Embryonic facial prominence (tissue), 1 donor: ENCODE measurements around the gene NKX2-2.

Experiments used
- DNase-seq: peaks from one replicate; pipeline ENCODE4 v3.0.0-alpha.2; 2016; ENCODE audit errors: extremely low spot score

The NKX2-2 gene

DNA sequence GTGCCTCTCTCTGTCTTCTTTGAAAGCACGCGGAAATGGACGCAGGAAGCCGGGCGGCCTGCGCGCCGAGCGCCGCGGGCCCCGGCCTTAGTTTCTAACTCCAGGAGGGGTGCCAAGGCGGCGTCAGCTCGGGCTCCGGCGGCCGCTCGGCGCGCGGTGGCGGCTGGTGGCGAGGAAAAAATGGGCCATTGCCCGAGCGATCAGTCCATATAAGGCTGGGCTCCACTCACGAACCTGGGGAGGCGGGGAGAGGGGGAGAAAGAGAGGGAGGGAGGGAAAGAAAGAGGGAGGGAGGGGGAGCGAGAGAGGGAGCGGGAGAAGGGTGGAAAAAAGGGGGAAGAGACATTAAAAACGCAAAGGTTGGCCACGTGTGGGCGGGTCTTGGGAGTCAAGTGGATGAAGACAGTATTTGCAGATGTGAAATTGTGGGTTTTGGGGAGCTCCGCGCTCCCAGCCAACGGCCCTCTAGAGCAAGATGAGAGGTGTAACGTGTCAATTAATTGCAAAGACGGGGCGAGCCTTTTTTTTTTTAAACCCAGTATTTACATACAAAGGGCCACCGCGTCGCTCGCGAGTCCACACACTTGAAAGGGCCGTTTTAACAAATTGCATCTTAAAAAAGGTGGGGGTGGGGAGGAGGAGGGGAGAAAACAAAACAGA lies at the start of gene NKX2-2:
NKX2-2 (minus strand) TSS at position 184 of the 660 bp plus-strand sequence. CDS start 395 bp downstream, outside the sequence.
- no peak for DNase-seq

DNA sequence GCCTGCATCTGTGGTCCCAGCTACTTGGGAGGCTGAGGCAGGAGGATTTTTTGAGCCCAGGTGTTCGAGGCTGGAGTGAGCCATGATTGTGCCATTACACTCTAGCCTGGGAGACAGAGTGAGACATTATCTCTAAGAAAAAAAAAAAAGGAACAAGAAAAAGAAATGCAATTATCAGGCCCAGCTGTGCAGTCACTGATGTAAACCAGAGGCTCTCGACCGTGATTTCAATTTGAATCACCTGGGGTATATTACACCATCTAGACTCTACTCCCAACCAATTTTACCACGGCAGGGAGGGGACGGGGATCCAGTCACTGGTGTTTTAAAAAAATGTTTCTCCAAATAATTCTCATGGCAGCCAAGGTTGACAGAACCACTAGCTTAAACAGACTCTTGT lies 48.8 kb upstream of the NKX2-2 start:
- no peak for DNase-seq

DNA sequence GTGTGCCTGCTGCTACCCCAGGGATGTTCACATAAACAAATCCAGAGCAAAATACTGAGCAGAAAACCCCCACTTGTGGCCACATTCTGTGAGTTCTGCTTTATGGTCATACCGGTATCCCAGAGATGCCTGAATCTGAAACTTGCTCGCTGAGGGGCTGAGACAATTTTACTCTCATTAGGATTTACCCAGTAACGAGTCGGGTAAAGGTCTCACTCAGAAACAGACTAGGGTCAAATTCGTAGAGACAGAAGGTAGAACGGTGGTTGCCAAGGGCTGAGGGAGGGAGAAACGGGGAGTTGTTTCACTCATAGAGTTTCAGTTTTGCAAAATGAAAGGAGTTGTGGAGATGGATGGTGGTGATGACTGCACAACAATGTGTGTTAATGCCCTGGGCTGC lies 45.4 kb upstream of the NKX2-2 start:
- no peak for DNase-seq

DNA sequence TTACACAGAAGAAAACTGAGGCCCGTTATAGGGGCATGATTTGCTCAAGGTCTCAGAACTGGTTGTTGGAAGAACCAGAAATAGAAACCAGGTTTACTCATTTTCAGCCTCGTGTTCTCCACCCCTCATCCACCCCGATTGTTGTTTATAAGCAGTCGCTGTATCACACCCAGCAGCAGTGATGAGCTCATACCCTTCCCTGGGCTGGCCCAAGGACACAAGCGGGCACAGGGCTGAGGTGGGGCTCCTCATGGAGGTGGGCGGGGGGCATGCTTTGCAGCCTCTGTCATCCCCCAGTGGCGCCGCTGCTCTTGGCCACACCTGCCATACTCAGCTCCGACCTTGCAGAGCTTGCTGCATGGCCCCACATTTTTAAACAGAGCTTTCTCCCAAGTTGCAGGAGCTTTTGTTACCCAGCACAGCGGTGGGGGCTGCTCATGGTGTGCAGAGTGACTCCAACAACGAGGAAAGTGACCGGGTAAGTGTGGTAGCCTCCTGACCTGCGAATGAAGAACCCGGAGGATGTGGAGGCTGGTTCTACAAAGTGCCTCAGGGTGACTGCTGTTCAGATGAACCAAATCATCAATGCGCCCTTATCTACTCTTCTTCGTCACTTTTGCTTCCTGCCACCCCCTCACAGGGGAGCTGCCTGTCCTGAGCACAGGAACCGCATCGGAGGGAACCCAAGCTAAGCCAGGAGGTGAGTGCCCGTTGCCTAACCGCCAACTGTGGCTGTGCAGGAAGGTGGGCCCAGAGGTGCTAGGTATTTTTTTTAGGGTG lies 43.6 kb upstream of the NKX2-2 start:
- no peak for DNase-seq

DNA sequence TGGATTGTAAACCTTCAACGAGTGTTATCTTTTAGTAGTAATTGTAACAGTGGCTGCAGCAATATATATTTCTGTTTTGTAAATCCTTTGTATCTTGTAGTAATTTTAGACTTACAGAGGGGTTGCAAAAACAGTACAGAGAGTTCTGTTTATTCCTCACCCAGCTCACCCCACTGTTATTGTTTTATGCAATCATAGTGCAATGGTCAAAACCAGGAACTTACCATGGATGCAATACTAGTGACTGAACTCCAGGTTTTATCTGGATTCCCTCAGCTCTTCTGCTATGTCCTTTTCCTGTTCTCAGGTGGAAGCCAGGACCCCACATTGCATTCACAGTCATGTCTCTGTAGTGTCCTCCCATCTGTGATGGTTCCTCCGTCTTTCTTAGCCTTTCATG lies 42.5 kb upstream of the NKX2-2 start:
- no peak for DNase-seq

DNA sequence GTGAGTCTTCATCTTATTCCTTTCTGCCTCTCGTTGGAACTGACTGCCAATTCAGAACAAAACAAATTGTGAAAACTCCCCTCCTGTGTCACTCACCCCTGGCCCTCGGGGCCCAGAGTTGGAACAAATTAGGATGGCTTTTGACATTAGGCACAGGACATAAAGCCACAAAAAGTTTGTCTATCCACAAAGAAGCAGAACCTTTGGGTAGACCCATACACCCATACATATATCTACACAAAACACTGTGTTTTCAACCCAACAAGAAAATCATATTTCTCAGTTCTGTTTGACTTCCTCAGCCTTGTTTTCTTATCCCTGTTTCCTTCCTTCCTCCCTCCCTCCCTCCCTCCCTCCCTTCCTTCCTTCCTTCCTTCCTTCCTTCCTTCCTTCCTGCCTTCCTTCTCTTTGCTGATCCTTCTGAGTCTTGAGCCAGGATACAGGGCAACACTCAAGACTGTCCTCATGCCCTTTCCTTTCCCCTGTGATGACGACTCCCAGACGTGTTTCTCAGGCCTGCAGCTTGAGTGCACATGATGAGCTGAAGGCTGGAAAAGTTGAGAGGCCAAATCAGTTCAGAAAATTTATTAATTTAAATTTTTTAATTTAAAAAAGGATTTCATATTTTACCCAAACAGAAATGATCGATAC lies 41.7 kb upstream of the NKX2-2 start:
- DNase-seq: no peak

DNA sequence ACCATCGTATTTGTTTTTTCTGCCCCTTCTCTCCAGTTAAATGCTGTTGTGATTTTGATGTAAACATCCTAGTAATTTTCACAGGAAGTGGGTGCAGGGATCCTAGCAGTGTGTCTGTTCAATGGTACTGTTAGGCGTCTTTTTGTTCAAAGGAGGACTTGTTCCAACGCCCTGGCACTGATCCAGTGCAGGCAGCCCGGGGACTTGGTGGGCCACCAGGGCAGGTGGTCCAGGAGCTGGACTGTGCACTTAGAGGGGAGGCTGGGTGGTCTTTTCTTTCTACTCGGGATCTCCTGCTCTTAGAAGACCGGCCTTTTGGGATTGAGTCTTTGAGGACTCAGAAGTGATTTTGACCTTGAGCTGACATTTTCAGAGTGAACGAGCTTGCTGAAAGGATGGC lies 41.1 kb upstream of the NKX2-2 start:
- DNase-seq: no peak

DNA sequence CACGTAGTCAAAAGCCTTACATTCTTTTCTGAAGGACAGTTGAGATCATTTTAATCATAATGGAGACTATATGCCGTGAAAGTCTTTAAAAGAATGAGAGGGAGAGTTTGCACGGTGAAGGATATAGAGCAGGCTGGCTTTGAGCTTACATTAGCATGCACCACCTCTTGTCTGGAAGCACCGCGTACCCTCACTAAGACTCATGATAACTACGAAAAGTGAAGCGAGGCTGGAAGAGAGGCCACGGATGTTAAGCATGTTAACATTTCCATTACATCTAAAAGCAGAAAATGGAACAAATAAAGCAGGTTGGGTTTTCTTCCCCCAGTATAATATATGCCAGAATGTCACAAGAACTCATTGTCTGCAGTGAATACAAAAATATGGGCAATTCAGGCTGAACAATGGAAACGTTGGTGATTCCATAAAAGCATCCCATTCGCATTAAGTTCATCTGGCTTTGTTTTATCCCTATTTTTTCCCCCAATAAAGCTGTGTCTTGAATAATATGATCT lies 40.6 kb upstream of the NKX2-2 start:
- no peak for DNase-seq

DNA sequence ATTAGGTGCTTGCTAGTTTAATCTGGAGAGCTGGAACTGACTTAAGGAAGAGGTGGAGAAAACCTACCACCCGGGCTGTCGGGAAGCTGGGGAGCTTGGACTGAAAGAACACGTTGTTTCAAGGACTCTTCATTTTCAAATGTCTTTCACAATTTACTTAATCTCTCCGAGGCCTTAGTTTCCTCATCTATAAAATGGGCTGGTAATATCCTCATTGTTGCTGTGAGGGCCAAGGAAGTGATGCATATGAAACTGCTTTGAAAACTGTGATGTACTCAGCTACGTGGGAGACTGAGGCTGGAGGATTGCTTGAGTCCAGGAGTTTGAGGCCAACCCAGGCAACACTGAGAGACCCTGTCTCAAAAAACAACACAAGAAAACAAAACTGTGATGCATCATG lies 36.7 kb upstream of the NKX2-2 start:
- DNase-seq: no peak

DNA sequence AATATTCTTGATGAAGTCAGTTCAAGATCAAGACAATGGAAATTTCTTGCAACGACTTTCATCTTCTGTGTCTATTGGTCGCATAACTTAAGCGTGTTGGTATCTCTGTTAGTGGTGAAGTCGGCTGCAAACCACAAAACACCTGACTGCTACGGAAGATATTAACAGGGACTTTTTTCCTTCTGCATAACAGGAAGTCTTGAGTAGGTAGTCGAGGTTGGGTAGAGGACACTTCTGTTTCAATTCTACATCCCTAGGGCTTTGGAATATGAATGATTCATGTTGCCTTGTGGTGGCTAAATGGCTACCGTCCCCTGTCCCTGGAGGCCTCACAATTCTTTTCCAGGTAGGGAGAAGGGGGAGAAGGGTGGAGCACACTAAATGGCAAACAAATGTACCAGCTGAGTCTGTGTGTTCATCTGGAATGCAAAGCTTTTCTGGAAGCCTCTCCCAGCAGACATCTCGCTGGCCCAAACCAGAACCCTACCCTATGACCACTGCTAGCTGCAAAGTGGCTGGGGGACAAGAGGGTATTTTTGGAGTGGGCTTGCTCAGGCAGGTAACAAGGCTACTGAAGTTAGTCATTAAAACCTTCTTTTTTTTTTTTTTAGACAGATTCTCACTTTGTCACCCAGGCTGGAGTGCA lies 34.6 kb upstream of the NKX2-2 start:
- DNase-seq: no peak

DNA sequence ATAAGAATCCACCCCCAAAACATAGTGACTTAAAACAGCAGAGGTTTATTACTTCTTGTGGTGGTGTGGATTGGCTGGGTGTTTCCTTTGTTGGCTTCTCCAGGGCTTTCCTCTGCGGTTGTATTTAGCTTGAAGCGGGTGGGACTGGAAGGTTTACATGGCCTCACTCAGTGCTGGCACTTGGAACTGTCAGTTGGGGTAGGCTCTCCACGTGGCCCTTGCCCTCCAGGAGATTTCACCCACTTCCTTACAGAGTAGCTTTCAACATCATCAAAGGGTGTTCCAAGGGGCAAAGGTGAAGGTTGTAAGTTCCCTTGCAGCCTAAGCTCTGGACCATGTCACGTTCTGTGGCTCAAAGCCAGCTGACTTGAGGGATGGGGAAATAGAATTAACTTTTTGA lies 32.5 kb upstream of the NKX2-2 start:
- no peak for DNase-seq

DNA sequence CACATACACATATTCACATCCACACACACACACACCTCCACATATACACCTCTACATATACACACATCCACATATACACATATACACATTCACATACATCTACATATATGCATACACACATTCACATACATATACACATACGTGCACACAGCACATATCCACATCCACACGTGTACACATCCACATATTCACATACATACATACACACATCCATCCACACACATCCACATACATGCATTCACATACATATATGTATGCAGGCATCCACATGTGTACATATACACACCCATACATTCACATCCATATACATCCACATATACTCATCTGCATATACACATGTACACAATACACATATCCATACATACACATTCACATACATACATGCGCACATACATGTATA lies 25.6 kb upstream of the NKX2-2 start:
- no peak for DNase-seq

DNA sequence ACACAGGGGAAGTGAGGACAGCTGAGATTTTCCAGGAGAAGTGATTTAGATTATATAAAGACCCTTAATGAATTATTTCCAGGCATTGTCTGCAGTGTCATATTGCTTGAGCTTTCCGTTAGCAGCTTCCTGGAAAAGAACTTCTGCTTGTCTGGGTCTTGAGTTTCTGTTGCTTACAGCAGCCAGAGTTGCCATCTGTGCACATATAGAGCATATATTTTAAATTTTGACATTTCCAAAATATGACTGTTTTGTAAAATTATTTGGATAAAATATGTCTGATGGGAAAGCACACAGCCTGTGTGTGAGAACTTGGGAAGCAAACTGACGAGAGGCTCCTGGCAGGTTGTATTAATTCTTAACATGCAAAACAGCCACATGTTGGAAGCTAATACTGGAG lies 21.0 kb upstream of the NKX2-2 start:
- DNase-seq: no peak

DNA sequence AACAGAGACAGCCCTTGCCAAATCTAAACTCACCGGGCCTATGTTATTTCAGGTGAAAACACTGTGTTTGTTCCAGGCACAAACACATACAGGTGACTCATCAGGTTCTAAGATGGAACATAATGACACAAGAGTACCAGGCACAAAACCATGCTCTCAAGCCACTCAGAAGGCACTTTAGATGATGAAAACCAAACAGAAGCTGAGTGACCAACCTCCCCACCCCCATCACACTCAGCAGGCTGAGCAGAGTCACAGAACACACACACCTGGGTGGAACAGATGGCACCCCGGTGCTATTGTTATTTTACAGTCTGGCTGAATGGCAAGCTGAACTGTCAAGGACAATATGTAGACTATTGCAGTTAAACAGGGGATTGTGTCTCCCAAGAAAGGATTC lies 20.6 kb upstream of the NKX2-2 start:
- no peak for DNase-seq

DNA sequence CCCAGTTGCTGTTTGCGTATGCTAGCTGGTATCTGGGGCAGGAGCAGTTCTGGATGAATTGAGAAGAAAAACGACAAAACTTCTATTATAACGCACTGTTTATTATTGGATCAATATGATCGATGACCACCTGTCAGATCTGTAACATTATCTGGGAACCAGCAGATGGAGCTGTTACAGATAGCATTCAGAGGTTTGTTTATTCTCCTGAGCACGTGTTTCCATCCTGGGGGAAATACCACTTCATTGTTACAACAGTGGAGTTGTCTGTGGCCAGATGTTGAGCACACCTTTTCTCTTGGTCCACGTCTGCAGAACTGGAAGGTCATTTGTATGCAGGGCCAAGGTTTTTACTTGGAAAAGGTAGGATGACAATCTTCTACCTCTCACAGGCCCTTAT lies 16.0 kb upstream of the NKX2-2 start:
- DNase-seq: no peak

DNA sequence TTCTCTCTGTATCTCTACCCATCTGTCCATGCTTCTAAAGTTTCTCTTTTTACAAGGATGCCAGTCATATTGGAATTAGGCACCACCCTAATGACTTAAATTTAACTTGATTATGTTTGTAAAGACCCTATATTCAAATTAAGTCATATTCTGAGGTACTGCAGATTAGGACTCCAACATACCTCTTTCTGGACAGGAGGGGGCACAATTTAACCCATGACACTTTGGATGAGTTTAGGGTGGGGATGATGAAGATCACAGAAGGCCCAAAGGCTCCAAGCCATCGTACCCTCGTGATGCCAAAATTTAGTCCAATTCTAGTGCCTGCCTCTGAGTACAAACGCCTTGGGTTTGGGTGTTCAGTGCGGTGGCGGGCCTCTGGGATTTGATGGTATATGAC lies 15.0 kb upstream of the NKX2-2 start:
- DNase-seq: no peak

DNA sequence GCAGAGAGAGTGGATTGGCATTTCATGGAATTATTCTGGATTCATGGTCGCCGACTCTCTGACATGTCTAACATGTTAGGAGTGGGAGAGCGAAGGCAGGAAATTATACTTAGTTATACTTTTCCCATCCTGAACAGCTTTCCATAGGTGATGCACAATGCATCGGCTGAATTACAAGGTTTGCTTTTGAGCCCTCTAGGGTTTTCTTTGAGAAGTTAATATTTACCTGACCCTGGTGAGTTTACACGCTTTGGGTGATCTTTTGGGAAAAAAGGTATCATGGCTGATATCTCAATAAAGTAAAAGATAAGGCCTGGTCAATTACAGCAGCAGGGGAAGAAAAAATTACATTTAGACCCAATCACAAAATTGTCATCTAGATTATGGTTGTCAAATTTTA lies 14.0 kb upstream of the NKX2-2 start:
- no peak for DNase-seq

DNA sequence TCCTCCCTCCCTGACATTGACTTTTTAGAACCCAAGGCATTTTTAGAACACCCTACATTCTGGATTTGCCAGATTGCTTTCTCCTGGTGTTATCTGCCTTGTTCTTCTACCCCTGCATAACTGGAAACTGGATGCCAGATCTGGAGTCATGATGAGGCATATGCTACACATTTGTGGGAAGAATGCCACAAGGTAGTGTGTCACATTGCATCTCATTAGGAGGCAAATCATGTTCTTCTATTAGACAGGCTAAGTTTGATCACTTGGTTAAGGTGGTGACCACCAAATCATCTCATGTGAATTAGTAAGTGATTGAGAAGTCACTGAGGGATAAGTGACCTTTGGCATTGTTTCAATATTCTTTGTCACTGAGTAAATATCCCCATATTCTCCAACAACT lies 12.9 kb upstream of the NKX2-2 start:
- DNase-seq: no peak

DNA sequence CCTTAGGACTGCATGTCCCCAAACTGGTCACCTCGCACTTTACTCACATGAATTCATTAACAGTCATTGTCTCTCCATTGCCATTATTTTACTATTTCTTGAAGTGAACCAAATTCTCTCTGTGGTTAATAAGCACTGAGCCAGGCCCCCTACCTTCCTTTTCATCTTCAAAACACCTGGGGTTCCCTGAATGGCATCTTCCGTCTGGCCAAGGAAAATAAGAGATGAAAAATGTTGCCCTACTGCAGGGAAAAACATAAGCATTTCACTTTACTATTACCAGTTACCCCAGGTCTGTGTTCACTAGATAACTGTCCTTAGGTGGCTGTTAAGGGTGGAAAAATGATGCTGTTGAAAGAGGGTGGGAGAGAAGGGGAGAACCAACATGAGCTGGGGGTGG lies 10.0 kb upstream of the NKX2-2 start:
- no peak for DNase-seq

DNA sequence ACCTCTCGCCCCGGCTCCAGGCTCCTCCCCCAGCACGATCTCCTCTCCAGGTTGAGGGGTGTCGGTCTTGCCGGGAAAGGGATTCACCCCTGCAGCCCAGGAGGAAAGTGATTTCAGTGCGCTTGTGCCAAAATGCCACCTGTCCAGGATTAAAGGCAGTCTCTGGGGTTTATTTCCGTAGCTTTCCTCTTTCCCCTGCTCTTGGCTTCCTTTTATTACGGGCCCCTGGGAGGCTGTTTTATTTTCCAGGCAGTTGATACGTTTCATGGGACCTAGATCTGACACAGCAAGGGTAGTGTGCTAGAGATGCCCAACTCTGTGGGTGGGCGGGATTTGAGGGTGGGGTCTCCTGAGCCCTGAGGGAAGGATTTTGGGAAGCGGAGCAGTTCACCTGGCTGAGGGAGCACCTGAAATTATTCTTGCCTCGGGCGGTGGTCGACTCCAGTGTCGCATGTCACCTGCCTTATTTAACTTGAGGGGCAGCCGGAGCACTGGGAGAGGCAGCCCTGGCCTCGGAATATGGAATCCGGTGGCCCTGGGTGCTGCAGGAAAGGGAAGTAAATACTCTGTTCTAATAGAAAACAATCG lies 9.5 kb upstream of the NKX2-2 start:
- no peak for DNase-seq

DNA sequence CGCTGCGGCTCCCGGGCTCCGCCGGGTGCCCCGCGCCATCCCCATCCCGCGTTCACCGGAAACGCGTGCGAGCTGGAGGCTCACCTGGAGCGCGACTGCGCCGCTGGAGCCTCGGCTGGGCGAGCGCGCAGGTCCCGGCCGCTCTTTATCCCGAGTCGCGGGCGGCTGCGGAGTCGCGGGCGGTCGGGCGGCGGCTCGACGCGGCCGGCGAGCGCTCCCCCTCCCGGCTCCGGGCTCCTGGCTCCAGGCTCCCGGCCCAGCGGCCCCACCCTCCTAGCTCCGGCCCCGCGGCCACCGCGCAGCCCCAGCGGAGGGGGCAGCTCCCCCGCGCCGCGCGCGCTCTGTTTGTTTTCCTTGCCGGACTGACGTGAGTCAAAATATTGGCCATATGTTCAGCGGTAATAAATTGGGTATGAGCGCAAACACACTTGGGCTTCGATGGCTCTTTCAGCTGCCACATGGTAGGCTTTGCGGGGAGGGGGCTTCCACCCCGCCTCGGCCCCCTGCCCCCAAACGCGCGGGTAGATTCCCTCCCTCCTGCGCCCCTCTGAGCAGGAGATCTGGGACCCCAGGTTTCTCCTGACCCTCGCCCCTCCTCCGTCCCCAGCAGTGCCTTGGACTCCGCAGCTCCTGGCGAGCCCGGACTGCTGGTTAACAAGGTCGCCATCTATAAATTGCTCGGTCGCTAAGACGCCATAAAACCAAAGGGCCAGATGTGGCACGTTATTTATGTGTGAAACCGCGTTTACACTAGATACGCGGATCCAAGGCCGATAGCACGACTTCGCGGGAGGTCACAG lies 8.8 kb upstream of the NKX2-2 start:
- DNase-seq: no peak
